ENCODE data around the gene MDM4. TPM values are rescaled to one million over a fixed set of nuclear protein-coding genes. Genes with fewer than 3 reads are reported as not detected.
A peak's percentile ranks its signal among the peaks of the same experiment; 100 is the strongest.
"Not testable (repeated sequence)": the region's sequence is repeated elsewhere in the genome, so short reads cannot be mapped to it uniquely, and the experiment has no call there.

MDM4 gene
- polyA plus RNA-seq, 1 donor: 82.9 TPM

DNA sequence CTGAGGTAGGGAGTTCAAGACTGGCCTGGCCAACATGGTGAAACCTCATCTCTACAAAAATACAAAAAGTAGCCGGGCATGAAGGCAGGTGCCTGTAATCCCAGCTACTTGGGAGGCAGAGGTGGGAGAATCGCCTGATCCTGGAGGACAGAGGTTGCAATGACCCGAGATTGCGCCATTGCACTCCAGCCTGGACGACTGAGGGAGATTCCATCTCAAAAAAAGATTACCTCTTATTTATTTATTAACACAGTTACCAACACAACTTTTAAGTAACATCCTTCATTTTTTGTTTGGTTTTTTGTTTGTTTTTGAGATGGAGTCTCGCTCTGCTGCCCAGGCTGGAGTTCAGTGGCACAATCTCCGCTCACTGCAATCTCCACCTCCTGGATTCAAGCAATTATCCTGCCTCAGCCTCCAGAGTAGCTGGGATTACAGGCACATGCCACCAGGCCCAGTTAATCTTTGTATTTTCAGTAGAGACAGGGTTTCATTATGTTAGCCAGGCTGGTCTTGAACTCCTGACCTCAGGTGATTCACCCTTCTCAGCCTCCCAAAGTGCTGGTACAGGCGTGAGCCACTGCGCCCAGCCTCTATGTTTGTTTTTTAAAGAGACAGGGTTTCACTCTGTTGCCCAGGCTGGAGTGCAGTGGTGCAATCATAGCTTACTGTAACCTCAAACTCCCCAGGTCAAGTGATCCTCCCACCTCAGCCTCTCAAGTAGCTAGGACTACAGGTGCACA is 29.5 kb upstream of the MDM4 start:
- DNase-seq: not testable (repeated sequence)

DNA sequence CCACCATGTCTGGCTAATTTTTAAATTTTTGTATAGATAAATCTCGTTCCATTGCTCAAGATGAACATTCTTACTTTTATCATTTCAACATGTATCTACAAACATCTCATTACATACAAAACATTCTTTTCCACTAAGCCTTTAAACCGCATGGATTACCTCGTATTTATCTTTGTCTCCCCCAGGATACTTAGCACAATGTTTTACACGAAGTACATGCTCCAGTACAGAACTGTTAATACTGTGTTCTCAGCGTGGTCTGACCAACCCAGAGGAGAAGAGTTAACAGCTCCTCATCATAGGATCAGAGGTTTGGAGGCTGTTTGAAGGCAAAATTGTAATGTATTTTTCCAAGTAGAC is 29.0 kb upstream of the MDM4 start:
- DNase-seq: no peak

DNA sequence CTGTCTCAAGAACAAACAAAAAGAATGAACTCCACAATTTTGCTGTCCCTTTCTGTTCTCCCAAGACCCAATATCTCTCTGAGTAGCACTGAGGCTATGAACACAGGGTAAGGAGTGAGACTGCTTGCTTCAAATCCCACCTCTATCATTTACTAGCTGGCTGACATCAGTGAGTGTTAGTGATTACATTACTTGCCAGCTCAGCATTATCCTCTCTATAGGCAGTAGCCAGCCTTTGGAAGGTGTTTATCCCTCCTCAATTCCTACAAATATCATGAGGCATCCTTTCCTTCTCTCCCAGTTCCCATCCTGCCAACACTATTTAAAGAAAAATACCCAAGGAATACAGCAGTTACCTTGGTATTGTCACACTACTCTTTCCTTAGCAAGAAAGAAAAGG is 24.6 kb upstream of the MDM4 start:
- DNase-seq: no peak

DNA sequence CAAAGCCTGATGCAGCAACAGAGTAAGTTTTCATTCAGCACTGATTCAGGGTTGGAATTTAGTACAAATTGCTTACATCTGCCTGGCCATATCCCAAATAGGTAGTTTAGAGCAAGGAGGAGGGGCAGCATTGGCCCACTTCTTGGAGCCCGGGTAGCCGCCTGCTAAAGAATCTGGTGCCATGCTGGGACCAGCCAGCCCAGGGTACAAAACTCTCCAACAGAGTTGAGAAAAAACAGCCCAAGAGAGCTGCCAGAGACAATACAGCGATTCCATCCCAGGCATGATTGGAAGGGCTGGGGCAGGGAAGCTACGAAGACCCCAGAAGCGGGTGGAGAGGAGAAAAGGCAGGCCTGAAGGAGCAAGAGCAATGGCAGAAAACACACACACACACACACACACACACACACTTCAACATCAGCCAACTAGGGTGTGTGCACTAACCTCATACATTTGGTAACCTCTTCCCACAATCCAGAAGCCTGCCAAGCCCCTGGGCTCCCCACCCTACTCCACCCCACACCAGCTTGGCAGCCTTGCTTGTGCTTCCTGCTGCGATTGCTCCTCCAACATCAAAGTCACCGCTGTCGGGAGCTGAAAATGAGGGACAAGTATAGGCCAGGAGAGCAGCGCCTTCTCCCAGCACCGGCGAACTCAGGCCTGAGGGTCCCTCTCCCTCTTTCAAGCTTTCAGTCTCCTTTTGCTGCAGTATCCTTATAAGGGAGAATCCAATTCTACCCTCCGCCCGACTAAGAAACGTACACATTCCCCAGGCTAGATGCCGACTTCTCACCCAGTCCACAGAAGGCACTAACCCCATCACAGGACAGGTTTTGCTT is 22.8 kb upstream of the MDM4 start:
- no peak for DNase-seq

DNA sequence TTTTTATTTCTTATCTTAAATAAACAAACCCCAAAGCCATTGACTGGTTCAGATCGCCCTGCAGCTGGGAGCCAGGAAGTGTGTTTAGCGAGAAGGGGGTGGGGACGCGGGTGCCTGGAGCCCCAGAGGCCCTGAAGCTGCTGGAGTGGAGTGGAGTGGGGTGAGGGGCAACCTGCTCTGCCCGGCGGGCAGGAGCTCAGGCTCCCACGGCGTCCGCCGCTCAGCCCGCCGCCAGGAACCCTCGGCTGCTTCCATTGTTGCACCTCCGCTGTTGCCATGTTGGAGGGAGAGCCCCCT is 22.3 kb upstream of the MDM4 start:
- no peak for DNase-seq

DNA sequence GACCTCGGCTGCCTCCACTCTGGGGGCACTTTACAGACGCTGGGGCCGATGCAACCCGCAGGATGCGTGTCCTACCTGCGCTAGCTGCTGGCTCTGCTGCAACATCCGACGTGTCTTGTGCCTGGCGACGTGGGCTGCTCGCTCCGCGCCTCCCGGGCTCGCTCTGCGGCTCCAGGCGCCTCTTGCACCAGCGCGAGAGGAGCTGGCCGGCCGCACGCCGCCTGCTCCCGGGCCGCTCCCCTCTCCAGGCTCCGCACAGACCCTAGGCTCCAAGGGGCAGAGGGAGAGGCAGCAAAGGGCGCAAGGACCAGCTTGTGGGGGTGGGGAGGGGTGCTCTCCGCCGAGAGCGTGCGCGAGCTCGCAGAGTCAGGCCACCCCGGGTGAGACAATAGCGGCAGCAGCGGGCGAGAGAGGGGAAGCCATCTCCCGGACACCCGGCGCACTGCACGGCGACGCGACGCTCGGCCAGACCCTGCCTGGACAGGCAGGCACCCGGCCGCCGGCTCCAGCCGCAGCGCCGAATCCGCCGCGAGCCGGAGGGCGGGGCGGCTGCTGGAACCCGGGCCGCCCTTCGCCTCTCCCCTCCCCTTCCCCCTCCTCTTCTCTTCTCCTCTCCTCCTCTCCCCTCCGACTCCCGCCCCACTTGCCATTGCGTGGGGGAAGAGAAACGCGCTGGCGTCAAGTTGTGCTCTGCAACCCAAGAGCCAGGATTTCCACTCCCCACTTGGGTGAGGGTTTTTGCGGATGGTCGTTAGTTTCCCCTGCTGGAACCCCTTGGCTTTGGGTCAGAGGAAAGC is 21.7 kb upstream of the MDM4 start, which contains the start of gene PIK3C2B:
Gene PIK3C2B (minus strand): TSS at position 525 of the 797 bp plus-strand sequence. CDS start 25,003 bp downstream, outside the sequence.
- DNase-seq: peak; percentile 85

DNA sequence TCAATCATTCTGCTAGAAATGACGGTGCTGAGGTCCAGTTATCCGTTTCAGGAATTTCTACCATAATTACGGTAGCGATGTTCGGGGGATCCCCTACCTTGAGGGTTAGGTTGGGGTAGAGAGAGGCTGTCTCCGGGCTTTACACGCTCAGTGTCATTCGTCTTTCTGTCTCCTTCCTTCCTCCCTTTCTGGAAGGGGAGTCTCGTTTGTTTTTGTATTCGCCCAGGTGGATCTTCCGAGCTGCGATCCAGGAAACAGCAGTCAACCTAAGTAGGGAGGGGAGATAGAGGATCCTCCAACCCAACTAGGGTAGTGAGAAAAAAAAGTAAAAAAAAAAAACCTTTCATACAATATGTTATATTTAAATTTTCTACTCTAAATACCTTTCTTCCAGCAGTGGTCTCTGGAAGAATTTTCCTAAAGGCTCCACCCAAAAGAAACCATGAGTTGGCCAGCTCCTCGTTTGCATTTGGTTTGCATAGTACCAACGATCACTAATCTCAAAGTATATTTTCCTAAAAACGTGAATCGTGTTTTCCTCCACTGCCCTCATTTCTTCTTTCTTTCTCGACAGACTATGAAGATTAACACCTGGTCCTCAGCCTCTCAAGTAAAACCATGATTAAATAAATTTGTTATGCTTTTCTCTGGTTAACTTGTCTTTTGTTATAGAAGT is 21.0 kb upstream of the MDM4 start:
- DNase-seq: no peak

DNA sequence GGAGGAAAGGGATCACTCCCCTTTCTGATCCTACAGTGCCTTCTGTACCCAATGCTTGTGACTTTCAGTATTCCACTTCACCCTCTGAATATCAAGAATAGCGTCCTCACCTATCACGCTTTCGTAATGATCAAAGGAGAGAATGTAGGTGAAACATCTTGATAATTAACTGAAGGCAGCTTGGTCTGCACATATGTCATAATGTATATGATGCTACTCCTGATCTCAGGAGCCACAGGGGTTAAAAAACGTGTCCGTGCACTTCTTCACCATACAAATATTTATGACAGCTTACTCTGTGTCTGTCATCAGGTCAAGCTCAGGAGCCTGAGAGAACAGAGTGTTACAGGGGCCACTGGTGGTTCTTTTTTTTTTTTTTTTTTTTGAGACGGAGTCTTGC is 20.4 kb upstream of the MDM4 start:
- DNase-seq: no peak

DNA sequence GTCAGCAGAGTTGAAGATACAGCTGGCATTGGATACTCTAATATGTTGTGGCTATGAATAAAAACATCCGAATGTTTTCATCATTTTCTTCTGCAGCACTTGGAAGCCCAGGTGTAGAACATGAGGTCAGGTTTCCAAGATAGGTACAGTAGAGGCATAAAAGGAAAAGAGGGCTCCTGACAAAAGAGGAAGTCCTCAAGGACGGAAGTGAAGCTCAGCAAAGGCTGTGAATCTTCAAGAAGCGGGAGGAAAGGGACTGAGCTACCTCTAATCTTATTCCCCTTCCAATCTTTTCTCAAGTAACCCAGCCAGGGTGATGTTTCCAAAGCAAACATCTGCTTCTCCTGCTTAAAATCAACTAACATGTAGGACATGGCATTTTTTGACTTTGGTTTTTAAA is 17.2 kb upstream of the MDM4 start:
- no peak for DNase-seq

DNA sequence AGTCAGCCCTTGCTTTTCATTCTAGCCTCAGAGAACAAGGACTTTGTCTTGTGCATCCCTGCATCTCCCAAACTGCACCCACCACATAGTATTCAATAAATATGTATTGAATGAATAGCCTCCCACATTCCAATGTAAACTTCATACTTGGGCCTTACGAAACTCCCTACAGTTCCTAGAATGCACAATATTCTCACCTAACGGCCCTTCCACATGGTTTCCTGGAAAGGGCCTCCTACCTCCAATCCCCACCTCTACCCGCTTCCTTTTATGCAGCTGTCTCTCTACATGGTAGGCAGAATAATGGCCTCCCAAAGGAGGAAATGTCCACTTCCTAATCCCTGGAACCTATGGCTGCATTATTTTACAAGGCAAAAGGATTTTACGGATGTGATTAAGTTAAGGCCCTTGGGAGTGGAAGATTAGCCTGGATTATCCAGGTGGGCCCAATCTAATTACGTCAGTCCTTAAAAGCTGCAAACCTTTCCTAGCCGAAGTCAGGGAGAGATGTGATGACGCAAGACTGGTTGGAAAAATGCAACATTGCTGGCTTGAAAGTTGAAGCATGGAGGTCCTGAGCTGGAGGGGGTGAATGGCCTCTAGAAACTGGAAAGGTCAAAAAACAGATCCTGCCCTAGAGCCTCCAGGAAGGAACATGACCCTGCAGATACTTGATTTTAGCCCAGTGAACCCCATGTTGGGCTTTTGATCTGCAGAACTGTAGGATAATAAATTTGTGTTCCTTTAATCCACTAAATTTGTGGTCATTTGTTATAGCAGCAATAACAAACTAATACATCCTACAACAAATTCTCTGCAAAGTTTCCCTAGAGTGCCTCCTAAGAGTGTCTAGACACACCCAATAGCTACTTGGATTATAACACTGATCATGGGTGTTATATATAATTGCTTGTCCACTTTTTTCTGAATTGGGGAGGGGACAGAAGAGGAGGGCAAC is 16.4 kb upstream of the MDM4 start:
- DNase-seq: no peak

DNA sequence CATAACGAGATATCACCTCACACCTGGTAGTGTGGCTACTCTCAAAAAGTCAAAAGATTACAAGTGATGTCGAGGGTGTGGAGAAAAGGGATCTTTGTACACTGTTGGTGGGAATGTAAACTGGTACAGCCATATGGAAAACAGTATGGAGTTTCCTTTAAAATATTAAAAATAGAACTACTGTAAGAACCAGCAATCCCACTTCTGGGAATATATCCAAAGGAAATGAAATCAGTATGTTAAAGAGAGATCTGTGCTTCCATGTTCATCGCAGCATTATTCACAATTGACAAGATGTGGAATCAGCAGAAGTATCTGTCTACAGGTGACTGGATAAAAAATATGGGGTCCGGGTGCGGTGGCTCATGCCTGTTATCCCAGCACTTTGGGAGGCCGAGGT is 14.0 kb upstream of the MDM4 start:
- DNase-seq: no peak

DNA sequence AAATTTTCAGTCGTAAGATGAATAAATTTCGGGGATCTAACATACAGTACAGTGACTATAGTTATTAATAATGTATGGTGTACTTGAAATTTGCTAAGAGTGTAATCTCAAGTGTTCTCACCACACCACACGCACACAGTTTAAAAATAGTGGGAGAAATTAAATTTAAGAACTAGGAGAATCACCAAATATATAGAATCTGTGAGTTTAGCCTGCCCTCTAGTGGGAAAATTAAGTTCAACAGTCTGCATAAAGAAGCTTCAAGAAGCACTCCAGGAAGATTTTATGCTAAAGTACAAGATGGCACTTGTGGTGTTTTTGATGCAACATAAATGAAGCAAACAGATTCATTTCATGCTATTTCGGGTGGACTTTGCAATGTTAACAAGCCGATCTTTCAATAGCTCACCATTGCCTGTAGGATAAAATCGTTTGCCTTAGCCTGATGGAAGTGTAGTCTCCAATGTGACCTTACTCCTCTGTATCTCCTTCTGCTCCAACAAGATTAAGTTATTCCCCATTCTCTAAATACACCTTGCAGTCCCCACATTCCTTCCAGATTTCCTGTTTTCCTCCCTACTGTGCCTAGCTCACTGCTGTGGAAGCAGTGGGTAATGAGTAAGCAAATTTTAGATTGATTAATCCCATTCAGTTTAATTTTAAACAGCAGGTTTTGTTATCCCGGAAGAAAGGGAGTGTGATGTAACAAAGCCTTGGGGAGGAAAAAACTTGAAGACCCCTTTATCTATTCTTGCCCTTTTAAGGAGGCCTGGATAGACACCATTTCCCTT is 12.9 kb upstream of the MDM4 start:
- DNase-seq: peak; percentile 82

DNA sequence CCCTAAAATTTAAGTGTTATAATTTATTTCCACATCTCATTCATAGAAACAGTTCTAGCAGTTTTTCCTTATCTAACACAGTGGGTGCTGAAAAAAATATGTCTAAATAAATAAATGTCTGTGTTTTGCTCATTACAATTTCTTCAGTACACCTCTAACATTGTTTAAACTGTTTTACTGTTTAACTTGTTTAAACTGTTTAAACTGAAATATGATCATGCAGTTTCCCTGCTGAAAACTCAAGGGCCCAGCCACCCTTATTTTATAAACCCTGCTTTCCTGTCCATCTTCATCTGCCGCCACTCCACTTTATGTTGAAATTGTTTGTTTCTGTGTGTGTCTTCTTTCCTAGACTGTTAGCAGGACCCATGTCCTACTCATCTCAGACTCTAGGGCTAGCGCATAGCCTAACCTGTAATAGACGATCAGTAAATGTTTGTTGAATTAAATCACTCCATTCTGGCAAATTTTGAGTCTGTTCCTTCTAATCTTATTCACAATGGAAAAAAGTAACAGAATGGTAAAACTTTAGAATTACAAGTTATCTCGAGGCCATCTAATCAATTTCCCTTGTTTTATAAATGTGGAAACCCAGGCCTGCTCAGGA is 12.2 kb upstream of the MDM4 start:
- no peak for DNase-seq

DNA sequence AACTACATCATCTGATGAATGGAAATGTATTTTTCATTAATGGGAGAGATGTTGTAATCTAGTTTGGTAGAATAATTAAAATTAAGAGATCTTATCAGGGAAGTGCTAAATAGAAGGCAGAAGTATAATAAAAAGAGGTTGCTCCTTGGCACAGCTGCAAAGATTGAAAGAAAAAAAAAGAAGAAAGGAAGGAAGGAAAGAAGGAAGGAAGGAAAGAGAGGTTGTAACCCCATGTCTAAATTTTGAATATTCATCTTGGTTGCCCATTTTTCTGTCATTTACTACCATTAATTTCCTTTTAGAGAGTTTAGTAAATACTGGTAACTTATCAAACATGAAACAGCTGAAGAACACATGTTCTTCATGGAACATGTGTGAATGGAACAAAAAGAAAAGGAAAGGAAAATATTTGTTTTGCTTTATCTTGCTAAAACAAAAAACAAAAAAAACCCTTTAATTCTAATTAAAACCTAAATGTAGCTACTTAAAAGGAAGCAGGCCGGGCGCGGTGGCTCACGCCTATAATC is 10.5 kb upstream of the MDM4 start:
- DNase-seq: no peak

DNA sequence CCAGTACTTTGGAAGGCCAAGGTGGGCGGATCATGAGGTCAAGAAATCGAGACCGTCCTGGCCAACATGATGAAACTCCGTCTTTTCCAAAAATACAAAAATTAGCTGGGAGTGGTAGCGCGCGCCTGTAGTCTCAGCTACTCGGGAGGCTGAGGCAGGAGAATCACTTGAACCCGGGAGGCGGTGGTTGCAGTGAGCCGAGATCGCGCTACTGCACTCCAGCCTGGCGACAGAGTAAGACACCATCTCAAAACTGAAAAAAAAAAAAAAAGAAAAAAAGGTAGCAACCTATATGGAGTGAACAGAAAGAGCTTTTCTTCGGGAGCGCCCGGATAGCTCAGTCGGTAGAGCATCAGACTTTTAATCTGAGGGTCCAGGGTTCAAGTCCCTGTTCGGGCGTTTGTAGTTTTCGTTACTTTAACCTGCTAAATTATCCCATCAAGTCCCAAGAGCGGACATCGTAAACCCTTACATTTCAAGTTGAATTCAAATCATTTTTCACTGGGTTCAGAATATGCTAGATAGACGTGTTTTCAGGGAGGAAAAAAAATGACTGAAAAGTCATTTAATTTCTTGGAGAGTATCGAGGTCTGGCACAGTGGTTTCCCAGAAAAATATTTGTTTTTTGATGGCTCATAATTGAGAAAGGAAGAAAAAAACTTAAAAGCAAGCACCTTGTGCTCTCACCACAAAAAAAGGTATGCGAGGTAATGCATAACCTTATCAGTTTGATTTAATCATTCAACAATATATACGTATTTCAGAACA is 9.8 kb upstream of the MDM4 start:
- DNase-seq: peak; percentile 88

DNA sequence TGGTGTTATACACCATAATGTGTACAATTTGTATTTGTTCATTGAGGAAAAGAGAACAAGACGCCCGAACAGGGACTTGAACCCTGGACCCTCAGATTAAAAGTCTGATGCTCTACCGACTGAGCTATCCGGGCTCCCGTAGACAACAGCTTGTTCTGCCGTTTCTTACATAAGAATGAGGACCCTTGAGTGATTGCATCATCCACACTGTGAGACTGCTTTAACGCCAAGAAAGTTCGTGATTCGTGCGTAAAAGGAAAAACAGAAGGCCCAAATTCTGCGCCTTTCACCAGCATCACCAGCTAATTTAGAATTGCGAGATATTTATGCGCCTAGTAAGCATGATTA is 9.3 kb upstream of the MDM4 start:
- peak; percentile 96 for DNase-seq

DNA sequence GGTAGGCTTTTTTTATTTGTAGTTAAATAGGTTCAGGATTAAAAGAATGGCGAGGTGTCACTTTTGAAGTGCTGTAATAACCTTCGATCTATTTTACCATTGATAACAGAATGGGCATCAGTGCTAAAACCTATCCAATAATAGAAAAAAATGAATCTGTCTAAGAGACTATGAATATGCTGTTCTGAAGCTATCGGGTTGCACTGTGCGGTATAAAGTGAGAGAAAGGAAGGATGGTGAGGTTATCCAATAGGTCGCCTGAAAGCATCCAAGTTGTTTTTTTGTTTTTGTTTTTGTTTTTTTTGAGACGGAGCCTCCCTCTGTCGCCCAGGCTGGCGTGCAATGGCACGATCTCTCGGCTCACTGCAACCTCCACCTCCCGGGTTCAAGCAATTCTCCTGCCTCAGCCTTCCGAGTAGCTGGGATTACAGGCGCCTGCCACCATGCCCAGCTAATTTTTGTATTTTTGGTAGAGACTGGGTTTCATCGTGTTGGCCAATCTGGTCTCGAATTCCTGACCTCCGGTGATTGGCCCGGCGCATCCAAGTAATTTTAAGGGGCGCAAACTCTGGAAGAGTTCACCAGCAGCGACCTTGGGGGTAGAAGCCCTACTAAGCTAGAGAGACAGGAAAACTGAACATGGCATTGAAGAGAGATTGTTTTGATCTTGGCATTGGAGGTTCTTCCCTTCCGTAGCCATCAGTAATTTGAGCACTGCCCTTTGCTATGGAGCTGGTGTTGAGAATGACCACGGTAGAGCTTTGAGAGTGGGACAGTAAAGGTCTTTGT is 8.7 kb upstream of the MDM4 start:
- peak; percentile 64 for DNase-seq

DNA sequence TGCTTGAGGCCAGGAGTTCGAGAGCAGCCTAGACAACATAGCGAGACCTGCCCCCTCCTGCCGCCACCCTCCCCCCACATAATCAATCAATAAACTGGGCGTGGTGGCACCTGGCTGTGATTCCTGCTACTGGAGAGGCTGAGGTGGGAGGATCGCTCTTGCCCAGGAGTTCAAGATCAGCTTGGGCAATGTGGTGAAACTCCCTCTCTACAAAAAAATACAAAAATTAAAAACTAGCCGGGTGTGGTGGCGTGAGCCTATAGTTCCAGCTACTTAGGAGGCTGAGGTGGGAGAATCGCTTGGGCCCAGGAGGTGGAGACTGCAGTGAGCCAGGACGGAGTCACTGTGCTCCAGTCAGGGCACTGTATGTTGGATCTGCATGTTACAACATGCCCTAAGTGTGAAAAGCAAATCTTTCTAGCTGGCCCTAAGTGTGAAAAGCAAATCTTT is 7.0 kb upstream of the MDM4 start:
- DNase-seq: no peak
